ENCODE data around the gene ACTR1A. TPM values are rescaled to one million over a fixed set of nuclear protein-coding genes. Genes with fewer than 3 reads are reported as not detected.

Gene ACTR1A
- total RNA-seq, 1 experiment from 2014 or later: 82.1 TPM

- Histone ChIP-seq H4K5ac (ENCODE audit: insufficient read length, low read depth, low read length) (no peak overlapping the region), H3K27ac (ENCODE audit: insufficient read length, low read depth, low read length) (no peak overlapping the region), H3K27me3 (ENCODE audit: insufficient read depth, low read length) (0 out of 2 replicates have a peak, but pooled peaks cover 2% of the 10 kb centered on the region), H3K79me1 (ENCODE audit: insufficient read depth, low read depth, low read length, poor library complexity, severe bottlenecking) (peaks cover 3% of the 10 kb centered on the region), H3K9me3 (ENCODE audit: control insufficient read depth, low read depth, low read length) (no peaks in the 10 kb centered on the region), H3K4me2 (ENCODE audit: insufficient read depth, insufficient read length, low read length) (peak overlapping the region; percentile 92), H2BK5ac (ENCODE audit: insufficient read length, low read length) (no peak overlapping the region), H2AK5ac (ENCODE audit: insufficient read length, low read length) (no peak overlapping the region), H4K8ac (replicated peaks; ENCODE audit: insufficient read length, low read depth, low read length) (no peak overlapping the region), H3K23ac (ENCODE audit: insufficient read length, low read depth, low read length) (no peak overlapping the region), H3T11ph (ENCODE audit: low read length) (no peak overlapping the region), H3K4me1 (ENCODE audit: insufficient read depth, low read length) (peaks cover 7% of the 10 kb centered on the region; the same call in 1 of the 2 replicates), H2BK20ac (ENCODE audit: low read depth, low read length, poor library complexity, severe bottlenecking) (no peak overlapping the region), H2BK12ac (ENCODE audit: insufficient read length, low read depth, low read length) (no peak overlapping the region), H4K91ac (ENCODE audit: insufficient read length, low read depth, low read length) (no peak overlapping the region), H3K4ac (ENCODE audit: low read depth, low read length) (no peak overlapping the region), H2AFZ (ENCODE audit: low read length) (no peak overlapping the region), H3K14ac (ENCODE audit: insufficient read depth, low read length) (peak overlapping the region; percentile 9; the same call in 1 of the 2 replicates), H2BK15ac (ENCODE audit: low read depth, low read length) (no peak overlapping the region), H3K56ac (ENCODE audit: insufficient read length, low read depth, low read length) (no peak overlapping the region), H2BK120ac (ENCODE audit: low read depth, low read length, poor library complexity, severe bottlenecking) (no peak overlapping the region), H3K79me2 (ENCODE audit: insufficient read depth, low read length) (peaks cover 3% of the 10 kb centered on the region; the same call in 1 of the 2 replicates), H3K23me2 (ENCODE audit: insufficient read length, low read depth, low read length, poor library complexity, severe bottlenecking) (peaks cover 11% of the 10 kb centered on the region), H3K18ac (ENCODE audit: insufficient read length, low read depth, low read length) (no peak overlapping the region), H4K20me1 (ENCODE audit: control insufficient read depth, insufficient read depth, insufficient read length) (no peaks in the 10 kb centered on the region), H3K9ac (ENCODE audit: extremely low read depth, insufficient read length, low read length) (peak overlapping the region; percentile 78)
- WGBS (ENCODE audit: extremely low coverage, insufficient read length, low lambda C conversion rate): no CpG with 5 or more reads among the region's 104 CpGs
- peak overlapping the region; percentile 78 to 96 (median 94); a peak in 4 of 7 replicates for H3K27ac Mint-ChIP-seq
- peak; percentile 81 for DNase-seq
- no peak for TF ChIP-seq CTCF (conservative IDR thresholded peaks at IDR 0.05)
- H3K4me3 Mint-ChIP-seq: peak overlapping the region; percentile 84 to 97
- peaks cover 1% of the 10 kb centered on the region; the same call in 1 of the 2 replicates for H3K27me3 Mint-ChIP-seq (ENCODE audit: low read depth)
- no peaks in the 10 kb centered on the region; a peak in 2 of 5 replicates for H3K9me3 Mint-ChIP-seq
- peaks cover 37 to 48% of the 10 kb centered on the region in 2 experiments for H3K4me1 Mint-ChIP-seq
- peaks cover 4 to 12% (median 4%) of the 10 kb centered on the region in 3 experiments for H3K36me3 Mint-ChIP-seq (ENCODE audit: insufficient read depth in 1 of 3, low read depth in 3 of 3)
These were observed 52.0 kb downstream of the ACTR1A start for GRCh38 chr10:102450374-102451104.

All from H9 (cell line).